ENCODE results near the gene SLC27A3. TPM values are rescaled to one million over a fixed set of nuclear protein-coding genes. Genes with fewer than 3 reads are reported as not detected.

SLC27A3 gene
- total RNA-seq, 1 donor from 2014 or later = 13.5 TPM

DNA sequence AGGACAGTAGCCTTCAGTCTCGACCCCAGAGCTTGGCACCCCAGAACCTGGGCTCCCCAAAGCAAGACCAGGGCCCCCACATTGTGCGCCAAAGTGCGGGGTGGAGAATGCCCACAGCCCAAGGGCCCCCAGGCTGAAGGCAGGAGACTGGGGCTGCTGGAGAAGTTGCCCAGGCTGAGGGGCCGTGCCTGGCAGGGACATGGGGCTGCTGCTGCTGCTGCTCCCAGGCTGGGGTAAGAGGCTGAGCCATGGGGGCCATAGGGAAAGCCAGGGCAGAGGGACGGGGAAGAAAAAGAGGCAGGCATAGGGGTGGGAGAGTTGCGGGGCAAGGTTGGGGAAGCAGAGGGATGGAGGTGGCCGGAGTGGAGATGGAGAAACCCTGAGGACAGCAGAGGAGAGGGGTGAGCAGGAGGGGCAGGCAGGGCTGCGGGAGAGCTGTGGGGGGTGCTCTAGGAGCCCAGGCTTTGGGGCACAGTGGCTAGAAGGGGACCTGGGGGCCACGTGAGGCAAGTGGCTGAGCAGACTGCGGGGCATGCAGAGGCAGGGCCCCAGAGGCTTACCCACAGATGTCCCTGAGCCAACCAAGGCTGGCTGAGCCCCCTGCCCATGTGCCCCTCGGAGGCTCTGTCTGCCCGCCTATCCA, 18.9 kb downstream of the SLC27A3 start:
- no peak for ATAC-seq
- DNase-seq (ENCODE audit: missing footprints) = no peak
- intact Hi-C loops (cut with DNase I) = no loop called here

DNA sequence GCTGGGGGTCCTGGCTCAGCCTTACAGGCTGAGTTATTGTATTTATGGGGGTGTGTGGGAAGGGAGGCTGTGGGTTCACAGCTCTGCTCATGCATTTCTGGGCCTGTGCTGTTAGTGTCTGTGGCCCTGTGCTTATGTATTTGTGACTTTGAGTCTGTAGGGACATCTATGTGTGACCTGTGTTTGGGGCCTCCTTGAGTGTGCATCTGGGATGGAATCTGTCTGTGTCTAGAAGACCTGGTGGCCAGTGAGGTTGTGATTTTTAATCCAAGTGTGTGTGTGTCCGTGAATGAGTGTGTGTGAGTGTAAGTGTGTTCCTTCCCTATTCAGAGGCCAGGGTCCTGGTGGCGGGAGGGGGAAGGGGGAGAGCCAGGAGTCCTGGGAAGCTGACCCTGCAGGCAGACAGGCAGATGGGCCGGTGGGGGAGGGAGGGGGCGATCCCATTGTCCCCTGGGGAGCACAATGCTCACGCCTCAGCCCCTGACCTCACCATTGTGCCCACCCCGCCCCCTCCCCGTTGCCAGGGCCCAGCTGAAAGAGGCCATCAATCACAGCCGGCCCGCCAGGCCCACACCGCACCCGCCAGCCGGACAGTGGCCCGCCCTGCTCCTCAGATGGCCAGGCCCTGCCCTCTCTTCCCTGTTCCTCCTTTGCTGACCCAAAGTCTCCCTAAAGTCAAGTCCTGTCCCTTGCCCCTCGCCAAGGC, 19.6 kb downstream of the SLC27A3 start:
- no peak for ATAC-seq
- no peak for DNase-seq (ENCODE audit: missing footprints)
- intact Hi-C loops (cut with DNase I) = loop anchor here (5.0 kb wide), 1 partner anchor 163 kb away; the partner anchor contains the start of gene CRTC2

DNA sequence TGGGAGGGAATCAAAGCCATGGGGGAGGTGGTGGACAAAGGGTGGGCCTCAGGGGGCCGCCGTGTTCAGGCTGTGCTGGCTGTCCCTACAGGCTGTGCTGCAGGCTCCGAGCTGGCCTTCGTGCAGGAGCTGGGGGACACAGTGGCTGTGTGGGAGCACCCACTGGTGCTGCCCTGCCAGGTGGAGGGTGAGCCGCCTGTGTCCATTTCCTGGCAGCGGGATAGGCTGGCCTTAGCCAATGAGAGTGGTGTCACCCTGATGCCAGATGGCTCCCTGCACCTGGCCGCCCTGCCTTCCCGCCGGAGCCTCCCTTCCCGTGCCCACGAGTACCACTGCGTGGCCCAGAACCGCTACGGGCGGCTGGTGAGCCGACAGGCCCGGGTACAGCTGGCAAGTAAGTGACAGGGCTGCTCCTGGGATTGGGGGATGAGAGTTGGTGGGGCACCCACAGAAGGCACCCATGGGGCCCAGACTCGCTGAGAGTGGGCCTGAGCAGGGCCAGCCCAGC, 20.2 kb downstream of the SLC27A3 start:
- intact Hi-C loops (cut with DNase I) = loop anchor here (5.0 kb wide), 1 partner anchor 162 kb away; the partner anchor contains the start of gene CRTC2
- ATAC-seq (no peak), DNase-seq (ENCODE audit: missing footprints) (no peak)

DNA sequence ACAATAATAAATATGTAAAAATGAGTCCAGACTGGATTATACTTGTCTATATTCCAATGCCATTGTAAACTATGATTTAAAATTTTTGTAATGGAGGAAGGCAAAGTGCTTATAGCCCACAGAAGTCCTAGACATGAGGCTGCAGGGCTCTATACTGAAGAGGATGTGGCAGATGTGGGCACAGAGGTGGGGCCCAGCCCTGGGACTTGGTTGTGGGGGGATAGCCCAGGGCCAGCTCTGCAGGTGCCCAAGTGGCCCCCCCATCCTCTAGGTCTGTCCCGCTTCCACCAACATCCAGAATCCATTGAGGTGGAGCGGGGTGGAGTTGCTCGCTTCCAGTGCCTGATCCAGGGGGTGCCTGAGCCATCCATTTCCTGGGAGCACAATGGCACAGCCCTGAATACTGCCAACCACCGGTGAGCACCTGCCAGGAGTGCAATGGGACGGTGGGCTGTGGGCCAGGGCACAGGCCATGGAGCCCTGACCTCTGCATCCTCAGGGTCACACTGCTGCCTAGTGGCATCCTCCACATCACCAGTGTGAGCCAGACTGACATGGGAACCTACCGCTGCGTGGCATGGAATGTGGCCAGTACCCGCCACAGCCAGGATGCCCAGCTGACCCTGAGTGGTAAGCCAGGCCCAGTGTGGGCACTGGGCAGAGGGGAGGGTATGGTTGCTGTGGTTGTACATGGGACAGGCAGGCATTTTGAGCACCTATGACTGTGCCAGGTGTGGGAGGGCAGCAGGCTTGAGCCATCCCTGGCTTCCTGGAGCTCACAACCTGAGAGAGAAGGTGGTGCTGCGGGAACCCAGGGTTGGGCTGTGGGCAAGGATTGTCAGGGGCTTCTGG, 21.0 kb downstream of the SLC27A3 start:
- intact Hi-C loops (cut with DNase I) = loop anchor here (5.0 kb wide), 1 partner anchor 161 kb away; the partner anchor contains the start of gene CRTC2
- DNase-seq (ENCODE audit: missing footprints) (no peak), ATAC-seq (no peak)

DNA sequence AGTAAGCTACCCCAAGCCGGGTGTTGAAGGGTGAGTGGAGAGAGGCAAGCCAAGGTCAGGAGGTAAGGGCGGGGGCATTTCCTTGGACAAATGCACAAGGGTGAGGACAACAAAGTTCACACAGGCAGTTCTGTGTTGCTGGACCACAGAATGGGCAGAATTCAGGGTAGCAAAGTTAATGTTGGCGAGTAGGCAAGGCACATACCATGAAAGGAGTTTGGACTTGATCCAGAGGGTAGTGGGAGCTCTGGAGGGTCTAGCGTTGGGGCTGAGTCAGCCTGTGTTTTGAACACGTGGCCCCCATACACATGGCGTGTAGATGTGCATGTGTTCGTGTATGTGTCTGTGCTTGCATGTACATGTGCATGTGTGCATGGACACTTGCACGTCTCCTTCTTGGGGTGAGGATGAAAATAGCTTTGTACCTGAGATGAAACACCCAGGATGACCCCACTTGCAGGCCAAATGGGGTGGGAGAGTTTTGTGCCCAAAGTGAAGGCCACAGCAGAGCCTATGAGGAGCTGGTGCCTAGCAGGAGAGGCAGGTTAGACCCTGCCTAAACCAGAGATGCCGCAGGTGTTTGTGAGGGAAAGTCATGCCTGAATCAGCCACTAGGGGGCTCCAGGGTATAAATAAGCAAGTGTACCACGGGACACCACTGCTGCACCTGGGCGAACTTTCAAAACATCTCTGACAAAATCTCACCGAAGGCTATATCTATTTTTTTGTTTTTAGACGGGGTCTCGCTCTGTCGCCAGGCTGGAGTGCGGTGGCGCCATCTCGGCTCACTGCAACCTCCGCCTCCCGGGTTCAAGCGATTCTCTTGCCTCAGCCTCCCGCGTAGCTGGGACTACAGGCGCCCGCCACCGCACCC, 21.8 kb downstream of the SLC27A3 start:
- intact Hi-C loops (cut with DNase I) = loop anchor here (1.0 to 5.0 kb wide), 2 partner anchors 160 to 189 kb away; partner anchors contain the start of genes CRTC2 and RAB13
- peak; percentile 66 for ATAC-seq
- no peak for DNase-seq (ENCODE audit: missing footprints)

DNA sequence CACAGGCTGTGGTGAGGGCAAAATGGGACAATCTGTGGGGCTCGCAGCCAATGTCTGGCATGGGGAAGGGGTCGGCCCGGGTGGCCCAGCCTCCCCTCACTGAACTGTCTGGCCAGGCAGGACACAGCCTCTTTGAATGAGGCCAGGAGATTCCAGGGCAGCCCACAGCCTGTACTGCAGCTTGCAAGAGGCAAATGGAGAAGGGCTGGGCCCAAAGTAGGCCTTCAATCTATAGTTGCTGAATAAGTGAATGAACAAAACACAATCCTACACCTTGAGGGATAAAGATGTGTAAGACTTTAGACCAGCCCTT, 23.2 kb downstream of the SLC27A3 start:
- ATAC-seq (no peak), DNase-seq (ENCODE audit: missing footprints) (no peak)
- intact Hi-C loops (cut with DNase I) = loop anchor here (5.0 kb wide), 1 partner anchor 159 kb away; the partner anchor contains the start of gene CRTC2

DNA sequence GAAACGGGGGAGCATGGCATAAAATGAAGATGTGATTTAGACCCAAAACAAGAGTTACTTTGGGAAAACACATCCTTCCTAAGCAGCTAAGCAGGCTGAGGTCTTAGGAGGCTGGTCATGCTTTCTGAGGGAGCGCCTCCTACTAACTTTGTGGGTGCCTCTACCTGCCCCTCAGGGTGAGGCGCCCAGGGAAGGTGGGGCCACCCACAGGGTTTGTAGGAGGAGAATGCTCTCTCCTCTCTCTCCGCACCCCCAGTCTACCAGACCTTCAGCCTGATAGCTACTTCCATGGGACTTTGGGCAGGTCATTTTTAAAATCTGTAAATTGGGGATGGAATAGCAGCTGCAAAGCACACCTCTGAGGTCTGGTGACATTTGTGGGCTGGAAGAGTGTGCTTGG, 23.8 kb downstream of the SLC27A3 start:
- ATAC-seq (no peak), DNase-seq (ENCODE audit: missing footprints) (no peak)
- intact Hi-C loops (cut with DNase I) = loop anchor here (5.0 kb wide), 1 partner anchor 158 kb away; the partner anchor contains the start of gene CRTC2

DNA sequence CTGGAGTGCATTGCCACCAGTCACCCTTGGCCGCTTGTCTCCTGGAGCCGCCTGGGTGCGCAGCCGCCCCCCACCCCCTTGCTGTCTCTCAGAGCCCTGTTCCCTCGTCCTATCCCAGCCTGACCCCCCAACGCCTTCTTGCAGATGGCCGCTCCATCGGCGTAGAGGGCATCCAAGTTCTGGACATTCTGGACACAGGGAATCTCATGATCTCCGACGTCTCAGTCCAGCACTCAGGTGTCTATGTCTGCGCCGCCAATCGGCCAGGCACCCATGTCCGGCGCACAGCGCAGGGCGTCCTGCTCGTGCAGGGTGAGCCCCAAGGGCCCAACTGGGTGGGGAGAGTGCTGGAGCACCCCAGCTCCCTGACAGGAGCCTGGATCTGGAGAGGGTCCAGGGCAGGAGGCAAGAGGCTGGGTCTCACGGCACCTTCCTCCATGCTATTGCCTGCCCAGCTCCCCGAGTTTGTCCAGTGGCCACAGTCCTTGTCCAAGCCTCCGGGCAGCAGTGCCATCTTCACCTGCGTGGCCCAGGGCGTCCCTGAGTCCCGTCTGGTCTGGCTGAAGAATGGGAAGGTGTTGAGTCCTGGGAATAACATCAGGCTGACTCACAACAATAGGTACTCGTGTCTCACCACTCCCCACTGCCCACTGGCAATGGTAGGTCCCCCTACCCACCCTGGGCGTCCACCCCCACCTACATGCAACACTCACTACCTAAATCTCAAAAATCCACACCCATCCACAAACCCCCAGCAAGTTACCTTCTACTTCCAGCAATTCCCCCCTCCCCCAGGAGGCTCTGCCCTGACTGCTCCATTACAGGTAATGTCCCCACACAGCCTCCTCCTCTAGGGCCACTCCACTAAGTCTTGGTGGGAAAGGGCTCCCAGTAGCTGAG, 24.6 kb downstream of the SLC27A3 start:
- DNase-seq (ENCODE audit: missing footprints) (no peak), ATAC-seq (no peak)
- intact Hi-C loops (cut with DNase I) = loop anchor here (5.0 kb wide), 1 partner anchor 157 kb away; the partner anchor contains the start of gene CRTC2

DNA sequence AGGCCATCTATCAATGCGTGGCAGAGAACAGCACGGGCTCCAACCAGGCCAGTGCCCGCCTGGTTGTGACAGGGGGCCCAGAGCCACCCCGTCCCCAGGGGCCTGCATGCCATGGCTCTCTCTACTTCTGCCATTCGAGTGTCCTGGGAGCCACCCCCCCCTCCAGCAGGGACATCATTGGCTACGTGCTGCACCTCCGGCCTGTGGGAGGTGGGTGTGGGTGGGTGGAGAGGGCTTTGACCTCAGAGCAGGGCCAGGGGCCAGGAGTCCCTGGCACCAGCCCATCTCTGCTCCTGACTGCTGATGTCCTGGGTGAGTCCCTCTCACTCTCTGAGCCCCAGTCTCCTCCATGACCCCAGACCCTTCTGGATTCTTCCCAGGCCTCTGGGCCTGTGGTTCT, 25.3 kb downstream of the SLC27A3 start:
- DNase-seq (ENCODE audit: missing footprints) (no peak), ATAC-seq (no peak)
- intact Hi-C loops (cut with DNase I) = no loop called here

DNA sequence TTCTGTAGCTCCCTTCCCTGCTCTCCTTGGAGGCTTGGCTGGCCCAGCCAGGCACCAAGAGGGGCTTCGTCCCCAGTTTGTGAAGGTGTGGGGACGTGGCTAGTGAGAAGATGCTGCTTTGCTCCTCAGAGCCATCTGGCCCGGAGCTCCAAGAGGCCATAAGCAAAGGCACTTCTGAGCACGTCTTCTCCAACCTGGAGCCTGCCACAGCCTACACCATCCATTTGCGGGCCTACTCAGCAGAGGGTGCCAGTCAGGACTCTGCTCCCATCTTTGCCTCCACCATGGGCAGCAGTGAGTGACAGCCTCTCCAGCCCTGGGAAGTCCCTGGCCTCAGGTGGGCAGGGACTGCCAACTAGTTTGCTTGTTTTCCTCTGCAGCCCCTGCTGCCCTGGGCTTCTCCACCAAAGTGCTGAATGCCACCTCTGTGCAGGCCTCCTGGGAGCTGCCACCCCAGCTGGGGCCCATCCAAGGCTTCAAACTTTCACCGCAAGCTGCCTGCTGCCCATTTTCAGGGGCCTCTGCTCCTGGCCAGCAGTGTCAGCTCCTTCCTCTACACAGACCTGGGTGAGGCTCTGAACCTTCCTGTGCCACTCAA, 25.9 kb downstream of the SLC27A3 start:
- ATAC-seq (no peak), DNase-seq (ENCODE audit: missing footprints) (no peak)
- intact Hi-C loops (cut with DNase I) = no loop called here

DNA sequence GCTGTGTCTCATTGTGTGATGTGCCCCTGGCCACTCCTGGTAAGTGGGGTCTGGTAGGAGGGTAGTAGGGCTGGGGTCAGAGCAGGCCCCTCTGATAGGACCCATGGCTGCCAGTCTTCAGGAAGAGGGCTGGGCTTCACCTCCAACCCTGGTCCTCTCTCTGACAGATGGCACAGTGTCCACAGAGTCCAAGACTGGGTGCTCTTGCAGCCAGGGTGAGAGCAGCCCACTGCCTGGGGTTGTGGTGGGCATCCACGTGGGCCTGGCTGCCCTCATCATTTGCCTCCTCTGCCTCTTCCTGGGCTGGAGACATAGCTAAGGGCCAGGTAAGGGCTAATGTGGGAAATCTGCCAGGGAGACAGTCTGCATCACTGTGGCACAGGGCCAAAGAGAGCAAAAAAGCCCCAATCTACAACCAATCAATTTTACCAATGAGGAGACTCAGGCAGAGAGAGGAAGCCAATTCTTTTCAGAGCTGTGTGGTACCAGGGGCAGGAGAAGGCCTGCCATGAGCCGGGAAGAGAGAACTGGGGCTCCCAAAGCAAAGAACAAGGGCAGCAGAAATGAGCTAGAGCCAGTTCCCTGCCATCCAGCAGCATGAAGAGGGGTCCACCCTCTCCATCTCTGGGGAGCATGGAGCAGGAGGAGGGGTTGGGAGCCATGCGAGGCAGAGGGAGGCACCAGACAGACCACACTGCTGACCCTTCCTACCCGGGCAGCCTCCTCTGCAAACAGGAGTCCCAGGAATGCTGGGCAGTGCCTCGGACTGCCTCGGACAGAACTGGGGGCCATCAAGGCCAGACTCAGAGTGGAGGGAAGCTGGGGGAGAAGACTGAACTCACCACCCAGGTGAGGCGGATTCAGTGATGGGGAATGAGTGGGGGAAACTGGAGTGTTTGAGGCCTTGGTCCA, 26.8 kb downstream of the SLC27A3 start:
- no peak for DNase-seq (ENCODE audit: missing footprints)
- intact Hi-C loops (cut with DNase I) = no loop called here
- ATAC-seq = no peak

DNA sequence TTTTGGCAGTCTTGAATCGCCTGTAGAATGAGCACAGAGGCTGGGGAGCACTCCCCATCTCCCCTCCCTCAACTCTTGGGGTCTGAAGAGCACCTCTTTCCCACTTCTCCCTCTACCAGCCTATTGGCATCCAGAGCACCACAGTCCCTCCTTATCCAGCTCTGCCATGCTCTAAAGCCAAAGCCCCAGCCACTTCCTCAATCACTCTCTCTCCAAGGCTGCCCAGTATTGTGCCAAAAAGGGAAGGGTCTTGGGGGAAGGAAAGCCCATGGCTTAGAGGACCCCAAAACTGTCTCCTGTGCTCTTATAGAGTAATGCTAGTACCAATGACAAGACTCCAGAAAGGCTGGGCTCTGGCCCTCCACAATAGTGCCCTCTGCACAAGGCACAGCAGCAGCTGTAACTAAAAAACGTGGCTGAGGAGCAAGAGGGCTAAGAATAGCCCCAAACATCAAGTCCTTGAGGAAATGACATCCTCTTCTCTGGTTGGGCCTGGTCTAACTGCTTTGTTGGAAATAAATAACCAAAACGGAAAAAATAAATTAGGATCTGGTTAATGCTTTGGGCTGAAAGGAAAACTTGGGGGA, 28.4 kb downstream of the SLC27A3 start:
- no peak for DNase-seq (ENCODE audit: missing footprints)
- no peak for ATAC-seq
- intact Hi-C loops (cut with DNase I) = no loop called here

DNA sequence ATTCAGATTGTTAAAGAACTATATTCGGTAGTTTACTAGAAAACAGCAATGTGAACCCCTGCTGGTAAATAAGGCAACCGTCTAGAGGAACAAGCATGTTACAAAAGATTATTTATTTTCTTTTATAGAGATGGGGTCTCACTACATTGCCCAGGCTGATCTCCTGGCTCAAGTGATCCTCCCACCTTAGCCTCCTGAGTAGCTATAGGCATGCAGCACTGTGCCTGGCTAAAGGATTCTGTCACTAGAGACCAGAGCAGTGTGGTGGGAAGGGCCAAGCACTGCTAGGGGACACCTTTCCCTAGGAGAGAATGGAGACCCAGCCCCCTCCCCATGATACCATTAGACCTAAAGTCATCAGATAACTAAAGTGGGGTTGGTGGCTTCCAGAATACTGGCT, 28.9 kb downstream of the SLC27A3 start:
- no peak for DNase-seq (ENCODE audit: missing footprints)
- ATAC-seq = no peak
- intact Hi-C loops (cut with DNase I) = no loop called here

DNA sequence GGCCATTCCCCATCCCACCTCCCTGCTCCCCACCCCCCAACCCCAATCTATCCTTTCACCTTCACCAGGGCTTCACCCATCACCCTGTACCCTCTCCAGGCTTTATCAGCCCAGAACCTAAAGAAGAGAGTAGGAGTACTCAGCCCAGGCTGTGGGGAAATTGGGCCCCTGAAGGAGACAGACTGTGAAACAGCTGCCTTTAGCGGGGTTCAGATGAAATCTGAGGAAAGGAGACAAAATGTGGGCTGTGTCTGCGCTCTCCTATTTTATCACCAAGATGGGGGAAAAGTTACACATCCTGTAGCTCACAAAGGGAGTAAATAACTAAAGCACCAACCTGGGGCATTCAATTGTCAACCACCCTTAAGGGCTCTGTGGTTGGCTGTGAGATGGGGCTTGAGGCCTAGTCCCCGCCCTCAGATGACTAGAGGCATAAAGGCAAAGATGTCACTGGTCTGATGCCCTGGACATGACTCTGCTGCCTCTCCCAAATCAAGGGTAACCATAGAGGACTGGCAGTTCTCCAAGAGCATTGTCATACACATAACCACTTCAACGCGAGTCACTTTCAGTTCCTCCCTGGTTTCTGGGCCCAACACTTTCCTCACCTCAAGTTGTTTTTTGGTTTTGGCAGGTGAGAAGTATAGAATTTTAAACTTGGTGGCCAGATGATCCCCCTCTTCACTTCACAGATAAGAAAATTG, 30.0 kb downstream of the SLC27A3 start:
- DNase-seq (ENCODE audit: missing footprints) = no peak
- ATAC-seq = peak; percentile 86
- intact Hi-C loops (cut with DNase I) = no loop called here

Measured in Right ventricle myocardium inferior (tissue), 1 donor.